H1 (cell line): ENCODE results near the gene RAB24. TPM values are rescaled to one million over a fixed set of nuclear protein-coding genes. Genes with fewer than 3 reads are reported as not detected.
A peak's percentile ranks its signal among the peaks of the same experiment; 100 is the strongest.

Source experiments
- CTCF ChIA-PET: fragments of 300-600 bp; sonication (Branson Sonifier 250); formaldehyde crosslinking; loops from one replicate; lab custom pipeline; 2021; ENCODE audit not compliant: partially characterized antibody; lab: Charles Lee
- POLR2A ChIA-PET: fragments of 300-600 bp; sonication (Branson Sonifier 250); formaldehyde crosslinking; loops from one replicate; lab custom pipeline; 2021; ENCODE audit warnings: inconsistent platforms; ENCODE audit not compliant: partially characterized antibody; lab: Charles Lee
- DNase-seq, 2 experiments: peaks; one replicate each; pipeline versions ENCODE4 v3.0.0 to v3.0.0-alpha.2; 2010 to 2022; ENCODE audit warnings: low spot score in 2 of 2, low read depth in 1 of 2, mixed read lengths in 1 of 2
- FAIRE-seq: peaks from 2 replicates; lab custom pipeline; 2011; peaks lifted over from hg19 to GRCh38; lab: Jason Lieb, UNC
- H2AFZ ChIP-seq: 2 replicates; pipeline ENCODE4 v1.8.1; 2012; ENCODE audit warnings: low read length, inconsistent platforms
- H2AK5ac ChIP-seq: 2 replicates; pipeline ENCODE4 v1.6.1; 2013; ENCODE audit warnings: low read depth, low read length
- H2BK120ac ChIP-seq: replicated peaks from 2 replicates; pipeline ENCODE3; 2013; ENCODE audit warnings: low read depth, low read length, inconsistent platforms
- H2BK12ac ChIP-seq: 2 replicates; pipeline ENCODE4 v1.6.1; 2013; ENCODE audit warnings: low read depth, low read length
- H2BK15ac ChIP-seq: 2 replicates; pipeline ENCODE4 v1.6.1; 2013; ENCODE audit warnings: low read length
- H2BK20ac ChIP-seq: 2 replicates; pipeline ENCODE4 v1.6.1; 2013; ENCODE audit warnings: low read length
- H2BK5ac ChIP-seq: 2 replicates; pipeline ENCODE4 v1.6.1; 2013; ENCODE audit warnings: low read depth, low read length
- H3K14ac ChIP-seq: 2 replicates; pipeline ENCODE4 v1.6.1; 2013; ENCODE audit warnings: inconsistent platforms; ENCODE audit not compliant: insufficient read length
- H3K18ac ChIP-seq: 2 replicates; pipeline ENCODE4 v1.6.1; 2013; ENCODE audit warnings: low read length; ENCODE audit errors: extremely low read depth
- H3K23ac ChIP-seq: 2 replicates; pipeline ENCODE4 v1.6.1; 2013; ENCODE audit warnings: inconsistent platforms; ENCODE audit not compliant: insufficient read length
- H3K23me2 ChIP-seq: 2 replicates; pipeline ENCODE4 v1.6.1; 2013; ENCODE audit warnings: low read depth, low read length
- H3K27ac ChIP-seq: 2 replicates; pipeline ENCODE4 v1.6.1; 2011; ENCODE audit warnings: low read depth, low read length, inconsistent platforms
- H3K27me3 ChIP-seq, 4 experiments: replicated peaks in 1 of 4; 1 replicate in 1 of 4; 2 replicates in 3 of 4; pipeline versions ENCODE4 v1.6.1 to v1.8.1; 2011 to 2013; ENCODE audit warnings: low read length in 3 of 4, mild to moderate bottlenecking in 3 of 4, inconsistent platforms in 2 of 4, mixed read lengths in 2 of 4, moderate library complexity in 1 of 4; ENCODE audit not compliant: control insufficient read depth in 3 of 4, insufficient read depth in 3 of 4; ENCODE audit errors: extremely low read depth in 1 of 4
- H3K36me3 ChIP-seq, 4 experiments: 2 replicates each; pipeline versions ENCODE4 v1.6.1 to v1.8.1; 2011 to 2013; ENCODE audit warnings: mild to moderate bottlenecking in 4 of 4, low read length in 3 of 4, moderate library complexity in 2 of 4, control low read depth in 1 of 4, inconsistent platforms in 1 of 4; ENCODE audit not compliant: insufficient read depth in 4 of 4, control insufficient read depth in 2 of 4
- H3K4ac ChIP-seq: replicated peaks from 2 replicates; pipeline ENCODE3; 2013; ENCODE audit warnings: low read length, low read depth, mixed read lengths, inconsistent platforms; ENCODE audit not compliant: insufficient read length
- H3K4me1 ChIP-seq, 4 experiments: replicated peaks in 1 of 4; 1 replicate in 1 of 4; 2 replicates in 3 of 4; pipeline versions ENCODE4 v1.6.1 to v1.8.1; 2011 to 2013; ENCODE audit warnings: low read length in 3 of 4, inconsistent platforms in 2 of 4, mixed read lengths in 1 of 4; ENCODE audit not compliant: insufficient read depth in 4 of 4, control insufficient read depth in 3 of 4
- H3K4me2 ChIP-seq, 2 experiments: 2 replicates each; pipeline versions ENCODE4 v1.6.1 to v1.8.1; 2011 to 2013; ENCODE audit warnings: low read depth in 2 of 2, low read length in 2 of 2, control low read depth in 1 of 2, inconsistent platforms in 1 of 2, mild to moderate bottlenecking in 1 of 2; ENCODE audit not compliant: insufficient read depth in 1 of 2
- H3K4me3 ChIP-seq, 4 experiments: fragments of 200-600, 300-600 bp in 1 of 4; sonication (generic), shearing (Covaris generic), sonication (Bioruptor Twin) in 1 of 4; 2 replicates each; pipeline versions ENCODE4 v1.5.1 to v1.8.1; 2011 to 2016; ENCODE audit warnings: low read length in 4 of 4, low read depth in 3 of 4, control low read depth in 2 of 4, inconsistent platforms in 2 of 4, mild to moderate bottlenecking in 2 of 4, mixed read lengths in 1 of 4, moderate library complexity in 1 of 4; ENCODE audit not compliant: insufficient read depth in 2 of 4; ENCODE audit errors: extremely low read depth in 1 of 4
- H3K56ac ChIP-seq: replicated peaks from 2 replicates; pipeline ENCODE3; 2013; ENCODE audit warnings: low read depth, mild to moderate bottlenecking, mixed read lengths, low read length, inconsistent platforms; ENCODE audit not compliant: insufficient read length
- H3K79me1 ChIP-seq: 2 replicates; pipeline ENCODE4 v1.6.1; 2013; ENCODE audit warnings: low read depth, low read length, control low read depth
- H3K79me2 ChIP-seq, 2 experiments: 2 replicates each; pipeline versions ENCODE4 v1.6.1 to v1.8.1; 2012 to 2013; ENCODE audit warnings: low read length in 2 of 2, mild to moderate bottlenecking in 2 of 2, inconsistent platforms in 1 of 2; ENCODE audit not compliant: insufficient read depth in 2 of 2, control insufficient read depth in 1 of 2
- H3K9ac ChIP-seq, 4 experiments: replicated peaks in 1 of 4; 1 replicate in 1 of 4; 2 replicates in 3 of 4; pipeline versions ENCODE4 v1.6.1 to v1.8.1; 2011 to 2013; ENCODE audit warnings: low read depth in 3 of 4, low read length in 3 of 4, control low read depth in 2 of 4, mild to moderate bottlenecking in 2 of 4, moderate library complexity in 2 of 4, inconsistent platforms in 1 of 4; ENCODE audit errors: extremely low read depth in 1 of 4
- H3K9me3 ChIP-seq, 2 experiments: 2 replicates each; pipeline versions ENCODE4 v1.6.1 to v1.8.1; 2012 to 2013; ENCODE audit warnings: mild to moderate bottlenecking in 2 of 2, moderate library complexity in 2 of 2, control low read depth in 1 of 2, inconsistent platforms in 1 of 2, low read depth in 1 of 2, low read length in 1 of 2, mixed read lengths in 1 of 2; ENCODE audit not compliant: insufficient read depth in 2 of 2
- H4K20me1 ChIP-seq, 2 experiments: replicated peaks in 1 of 2; 2 replicates each; pipeline versions ENCODE3 to v1.8.1; 2011 to 2013; ENCODE audit warnings: inconsistent platforms in 2 of 2, low read length in 2 of 2, mild to moderate bottlenecking in 1 of 2; ENCODE audit not compliant: insufficient read depth in 2 of 2, control insufficient read depth in 1 of 2
- H4K5ac ChIP-seq: 2 replicates; pipeline ENCODE4 v1.6.1; 2013; ENCODE audit warnings: low read length, low read depth, mixed read lengths, inconsistent platforms; ENCODE audit not compliant: insufficient read length
- H4K8ac ChIP-seq: 2 replicates; pipeline ENCODE4 v1.8.0; 2013; ENCODE audit warnings: mild to moderate bottlenecking, moderate library complexity, low read length, inconsistent platforms; ENCODE audit not compliant: insufficient read depth; ENCODE audit errors: extremely low read depth
- H4K91ac ChIP-seq: replicated peaks from 2 replicates; pipeline ENCODE3; 2013; ENCODE audit warnings: low read length, mixed read lengths, inconsistent platforms; ENCODE audit not compliant: insufficient read length
- CBX5 ChIP-seq: fragments of 300-800, 300-1000 bp; sonication (generic); IDR thresholded peaks from 2 replicates; pipeline ENCODE4 v1.7.1; 2016; ENCODE audit warnings: antibody characterized with exemption, low read length, low read depth
- CEBPB ChIP-seq: IDR thresholded peaks from 2 replicates; pipeline ENCODE4 v1.6.1; 2012; ENCODE audit warnings: low read depth, low read length
- FOSL1 ChIP-seq: IDR thresholded peaks from 2 replicates; pipeline ENCODE4 v1.6.1; 2011; ENCODE audit warnings: mild to moderate bottlenecking, low read depth, low read length, moderate library complexity; ENCODE audit not compliant: insufficient read depth
- JUN ChIP-seq: IDR thresholded peaks from 2 replicates; pipeline ENCODE4 v1.6.1; 2011; ENCODE audit warnings: low read depth, mild to moderate bottlenecking, improper control_type of control experiment, low read length
- KDM5A ChIP-seq: fragments of 200-600 bp; IDR thresholded peaks from 2 replicates; pipeline ENCODE4 v1.7.1; 2012; ENCODE audit warnings: mild to moderate bottlenecking, low read length, inconsistent platforms, mixed read lengths
- MAFK ChIP-seq: IDR thresholded peaks from 2 replicates; pipeline ENCODE4 v1.6.1; 2012; ENCODE audit warnings: low read depth, mild to moderate bottlenecking, improper control_type of control experiment, low read length
- NRF1 ChIP-seq: IDR thresholded peaks from 2 replicates; pipeline ENCODE4 v1.6.1; 2011; ENCODE audit warnings: mild to moderate bottlenecking, low read depth, low read length, improper control_type of control experiment
- PHF8 ChIP-seq: fragments of 200-600 bp; sonication (generic); conservative IDR thresholded peaks from 2 replicates; pipeline ENCODE4 v1.7.1; 2012; ENCODE audit warnings: low read depth, mild to moderate bottlenecking, inconsistent platforms, low read length, moderate library complexity
- POLR2A ChIP-seq, 2 experiments: IDR thresholded peaks; 1 replicate in 1 of 2; 2 replicates in 1 of 2; pipeline ENCODE4 v1.6.1; 2011; ENCODE audit warnings: low read depth in 2 of 2, low read length in 2 of 2, mild to moderate bottlenecking in 2 of 2; ENCODE audit errors: control extremely low read depth in 1 of 2
- RFX5 ChIP-seq: IDR thresholded peaks from 2 replicates; pipeline ENCODE4 v1.6.1; 2011; ENCODE audit warnings: low read depth, low read length, improper control_type of control experiment, borderline replicate concordance
- SIN3A ChIP-seq, 2 experiments: IDR thresholded peaks in 1 of 2; conservative IDR thresholded peaks in 1 of 2; 2 replicates each; pipeline ENCODE4 v1.6.1; 2011 to 2012; ENCODE audit warnings: low read length in 2 of 2, improper control_type of control experiment in 1 of 2, low read depth in 1 of 2, mild to moderate bottlenecking in 1 of 2
- TEAD4 ChIP-seq: IDR thresholded peaks from 2 replicates; pipeline ENCODE4 v1.6.1; 2012; ENCODE audit warnings: low read depth, low read length, inconsistent platforms, mixed read lengths
- YY1 ChIP-seq: IDR thresholded peaks from 2 replicates; pipeline ENCODE4 v1.6.1; 2011; ENCODE audit warnings: low read depth, mild to moderate bottlenecking, low read length
- WGBS, 2 experiments: shearing (Covaris generic) in 1 of 2; methylation state at CpG; one replicate each; pipeline versions ENCODE4 v1.1.6 to v1.1.7; 2013 to 2015; ENCODE audit warnings: low lambda C conversion rate in 2 of 2, mixed read lengths in 2 of 2, inconsistent platforms in 1 of 2, low coverage in 1 of 2, missing lambda C conversion rate in 1 of 2; ENCODE audit not compliant: insufficient replicate concordance in 2 of 2, insufficient coverage in 1 of 2, insufficient read length in 1 of 2; ENCODE audit errors: extremely low coverage in 1 of 2, missing lambda C conversion rate in 1 of 2; 5-methylcytosine and 5-hydroxymethylcytosine counted together
- polyA plus RNA-seq, 7 experiments: library from polyadenylated mRNA; depleted of rRNA in 3 of 7; stranded (reverse) in 5 of 7; unstranded in 2 of 7; fragments of >200 nt in 5 of 7; fragments of 200-250 nt in 2 of 7; gene quantifications; 1 replicate in 5 of 7; 2 replicates in 1 of 7; 4 replicates in 1 of 7; pipeline versions ENCODE4 v1.2.1 to v1.2.3, GENCODE V29; 2011 to 2013; ENCODE audit warnings: missing spikeins in 2 of 7, mixed read lengths in 2 of 7
- total RNA-seq: library from RNA; stranded (reverse); fragmentation: NEBNext Ultra II Directional; extraction: Animal tissue kit (Norgen Biotek cat#: 25700); gene quantifications from 2 replicates; pipeline ENCODE4 v1.2.1, GENCODE V29; 2021

RAB24 gene
- total and polyA plus RNA-seq, 2 of the 8 experiments (the other 6 are each of a cell fraction or from before 2014, with no cell fraction given) = 18.8 to 33.8 TPM

DNA sequence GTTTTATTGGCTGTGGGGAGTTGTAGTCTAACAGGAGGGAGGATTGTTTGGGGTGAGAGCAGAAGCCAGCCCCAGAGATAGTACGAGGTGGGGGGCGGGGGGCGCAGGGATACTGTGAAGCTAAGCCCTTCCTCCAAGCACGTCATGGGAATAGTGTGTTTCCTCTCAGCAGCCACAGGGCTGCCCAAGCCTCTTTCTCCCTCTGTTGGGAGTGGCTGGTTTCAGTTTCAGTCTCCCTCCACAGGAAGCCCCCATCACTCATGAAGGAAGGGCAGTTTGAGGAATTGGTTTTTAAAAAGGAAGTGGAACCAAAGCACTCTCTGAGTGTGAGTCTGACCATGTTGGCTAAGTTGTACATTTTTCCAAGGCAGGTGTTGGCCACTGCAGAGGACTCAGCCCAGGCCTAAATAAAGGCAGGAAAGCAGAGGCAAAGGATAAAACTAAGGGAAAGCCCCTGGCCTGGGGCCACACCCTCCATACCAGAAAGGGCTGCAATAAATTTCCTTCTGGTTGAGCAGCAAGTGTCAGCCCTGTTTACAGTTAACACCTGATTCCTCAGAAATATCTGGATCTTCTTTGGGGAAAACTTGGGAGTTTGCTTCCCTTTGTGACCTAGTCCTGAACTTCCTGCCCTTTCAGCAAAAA lies 3.2 kb downstream of the RAB24 start:
- ChIA-PET POLR2A (interaction anchor here (1.2 to 12.1 kb wide), 5 partner anchors 12 to 196 kb away, joined by 3 to 111 read pairs (median 6); partner anchors contain the start of genes MXD3 and NSD1), CTCF (interaction anchor here (1.1 to 6.5 kb wide), 8 partner anchors 9 to 188 kb away, joined by 3 to 37 read pairs (median 4); no protein-coding TSS in a partner anchor)
- Histone ChIP-seq H2BK20ac (no peak overlapping the region), H4K91ac (no peak overlapping the region), H3K23ac (no peak overlapping the region), H2BK12ac (no peak overlapping the region), H2BK5ac (no peak overlapping the region), H3K4ac (no peak overlapping the region), H3K56ac (no peak overlapping the region), H2AK5ac (no peak overlapping the region), H4K8ac (no peak overlapping the region), H2BK120ac (no peak overlapping the region), H3K27ac (no peak overlapping the region; the same call in 1 of the 2 replicates), H3K27me3 (no peaks in the 10 kb centered on the region), H4K20me1 (peaks cover 10 to 18% of the 10 kb centered on the region in 2 experiments), H3K4me2 (no peak overlapping the region), H3K9ac (no peak overlapping the region), H3K9me3 (no peaks in the 10 kb centered on the region), H3K36me3 (peaks cover under 1 to 24% (median 9%) of the 10 kb centered on the region in 4 experiments; a peak in 6 of 8 replicates), H3K79me1 (peaks cover 14% of the 10 kb centered on the region), H3K4me1 (peaks cover 3 to 20% (median 6%) of the 10 kb centered on the region in 4 experiments; a peak in 6 of 7 replicates), H4K5ac (no peak overlapping the region), H3K14ac (no peak overlapping the region), H3K79me2 (peaks cover 10 to 15% of the 10 kb centered on the region in 2 experiments), H3K4me3 (no peak overlapping the region), H2BK15ac (no peak overlapping the region), H3K18ac (no peak overlapping the region), H3K23me2 (peaks cover 13% of the 10 kb centered on the region; the same call in 1 of the 2 replicates), H2AFZ (no peak overlapping the region)
- 65% methylated on average over 4 of the region's 4 CpGs; no CpG with 5 or more reads in 1 of the 2 experiments for WGBS, 2 experiments
- DNase-seq = no peak
- FAIRE-seq = no peak
- TF ChIP-seq POLR2A (IDR thresholded peaks at IDR 0.05; ENCODE audit: control extremely low read depth in 1 of 2, low read depth in 2 of 2, low read length in 2 of 2) (peak in 1 of 2 experiments; percentile 39; a peak in 2 of 3 replicates), RFX5 (no peak), PHF8 (no peak), CBX5 (no peak), TEAD4 (no peak), NRF1 (no peak), KDM5A (no peak), CEBPB (no peak), MAFK (no peak), JUN (no peak), SIN3A (conservative IDR thresholded peaks at IDR 0.05 in 1 of 2, IDR thresholded peaks at IDR 0.05 in 1 of 2; ENCODE audit: low read depth in 1 of 2, low read length in 2 of 2) (no peak), FOSL1 (no peak), YY1 (no peak)
